Upper lobe of left lung (tissue), 6 donors: ENCODE measurements around the gene ZNF526. TPM values are rescaled to one million over a fixed set of nuclear protein-coding genes. Genes with fewer than 3 reads are reported as not detected.

Source experiments
- ATAC-seq, 2 donors: fragments of 200-7000 bp; cut with Tn5 transposase; one replicate each; pipeline ENCODE4 v1.9.1; 2022; ENCODE audit warnings: mild to moderate bottlenecking in 2 of 2, moderate library complexity in 2 of 2; ENCODE audit not compliant: low FRiP score in 2 of 2
- DNase-seq, 2 donors: peaks; one replicate each; pipeline ENCODE4 v3.0.0-alpha.2; 2019 to 2020
- H3K27ac ChIP-seq, 4 donors: fragments of 200-600 bp; sonication (generic); one replicate each; pipeline ENCODE4 v1.5.1; 2016 to 2019
- H3K27me3 ChIP-seq, 4 donors: fragments of 200-600 bp; sonication (generic); one replicate each; pipeline ENCODE4 v1.5.1; 2017 to 2019
- H3K36me3 ChIP-seq, 4 donors: fragments of 200-600 bp; sonication (generic); one replicate each; pipeline ENCODE4 v1.5.1; 2016 to 2019
- H3K4me1 ChIP-seq, 4 donors: fragments of 200-600 bp; sonication (generic); one replicate each; pipeline ENCODE4 v1.5.1; 2018 to 2019
- H3K4me3 ChIP-seq, 4 donors: fragments of 200-600 bp; sonication (generic); one replicate each; pipeline ENCODE4 v1.5.1; 2017 to 2019; ENCODE audit warnings: mild to moderate bottlenecking in 2 of 4, moderate library complexity in 1 of 4
- H3K9me3 ChIP-seq, 4 donors: fragments of 200-600 bp; sonication (generic); one replicate each; pipeline ENCODE4 v1.5.1; 2018 to 2019
- CTCF ChIP-seq, 6 experiments: fragments of 450-650 bp in 4 of 6; fragments of 200-600 bp in 2 of 6; sonication (generic) in 2 of 6; IDR thresholded peaks; one replicate each; pipeline ENCODE4 v1.5.1; 2016 to 2019; ENCODE audit warnings: antibody characterized with exemption in 6 of 6
- EP300 ChIP-seq, 4 donors: sonication (generic); formaldehyde crosslinking; IDR thresholded peaks; one replicate each; pipeline ENCODE4 v1.5.1; 2017; ENCODE audit warnings: antibody characterized with exemption in 4 of 4, control low read depth in 2 of 4
- POLR2A ChIP-seq, 4 donors: fragments of 450-650 bp; IDR thresholded peaks; one replicate each; pipeline ENCODE4 v1.5.1; 2016 to 2017; ENCODE audit warnings: antibody characterized with exemption in 4 of 4, mild to moderate bottlenecking in 2 of 4
- POLR2AphosphoS5 ChIP-seq, 2 donors: sonication (generic); formaldehyde crosslinking; IDR thresholded peaks; one replicate each; pipeline ENCODE4 v1.5.1; 2017; ENCODE audit warnings: antibody characterized with exemption in 2 of 2
- WGBS, 2 donors: methylation state at CpG; one replicate each; pipeline ENCODE4 v1.1.5; 2017 to 2018; 5-methylcytosine and 5-hydroxymethylcytosine counted together
- total RNA-seq, 6 donors: library from RNA; depleted of rRNA in 4 of 6; stranded (reverse); fragments of >200 nt in 4 of 6; gene quantifications; one replicate each; pipeline versions ENCODE4 v1.1.0 to v1.2.1, GENCODE V29; 2016 to 2021
- donor health status: DM: no; HTN: no; CAD: no; lungs with moderate emphysema.
- donor health status: DM: no; HTN: yes; CAD: no; lungs with severe emphysema.

Gene ZNF526
- total RNA-seq, 6 donors from 2014 or later: 7.9 to 13.8 (median 11.4) TPM

GRCh38 chr19:42232435-42232834, 12.3 kb downstream of the ZNF526 start:
- DNase-seq (no peak), ATAC-seq (no peak)
- no peak for TF ChIP-seq POLR2A (IDR thresholded peaks at IDR 0.05)
- no peak for TF ChIP-seq EP300 (IDR thresholded peaks at IDR 0.05)
- TF ChIP-seq POLR2AphosphoS5 (IDR thresholded peaks at IDR 0.05): no peak
- TF ChIP-seq CTCF (IDR thresholded peaks at IDR 0.05): no peak
- no peak overlapping the region for H3K27ac ChIP-seq
- peaks cover 38 to 97% (median 89%) of the 10 kb centered on the region in 4 donors for H3K36me3 ChIP-seq
- no peaks in the 10 kb centered on the region for H3K27me3 ChIP-seq
- no peak overlapping the region for H3K4me3 ChIP-seq
- no peaks in the 10 kb centered on the region for H3K4me1 ChIP-seq
- no peaks in the 10 kb centered on the region for H3K9me3 ChIP-seq
- WGBS, 2 donors: 93 to 96% methylated on average over 4 to 10 of the region's 10 CpGs

DNA sequence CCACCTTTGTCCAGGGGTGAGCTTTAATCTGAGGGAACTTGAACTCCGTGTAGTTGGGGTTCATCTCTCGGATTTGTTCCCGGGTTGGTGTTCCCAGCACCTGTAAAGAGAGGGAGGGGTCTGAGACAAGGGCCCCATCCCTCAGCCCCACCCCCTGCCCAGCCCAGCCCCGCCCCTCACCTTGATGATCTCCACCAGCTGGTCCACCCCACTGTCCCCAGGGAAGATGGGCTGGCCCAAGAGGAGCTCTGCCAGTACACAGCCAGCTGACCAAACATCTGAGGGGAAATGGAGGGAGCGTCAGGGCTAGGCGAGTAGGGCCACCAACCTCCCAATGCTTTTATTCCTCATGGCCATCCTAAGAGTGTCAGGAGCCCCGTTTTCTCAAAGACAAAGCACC, 13.0 kb downstream of the ZNF526 start:
- WGBS, 2 donors: 78 to 87% methylated on average over 7 of the region's 7 CpGs
- no peak for TF ChIP-seq POLR2A (IDR thresholded peaks at IDR 0.05)
- TF ChIP-seq EP300 (IDR thresholded peaks at IDR 0.05): no peak
- TF ChIP-seq POLR2AphosphoS5 (IDR thresholded peaks at IDR 0.05): no peak
- no peak for TF ChIP-seq CTCF (IDR thresholded peaks at IDR 0.05)
- ATAC-seq (no peak), DNase-seq (no peak)
- Histone ChIP-seq H3K27ac (no peak overlapping the region), H3K36me3 (peaks cover 38 to 99% (median 83%) of the 10 kb centered on the region in 4 donors), H3K9me3 (no peaks in the 10 kb centered on the region), H3K4me3 (no peak overlapping the region), H3K4me1 (no peaks in the 10 kb centered on the region), H3K27me3 (no peaks in the 10 kb centered on the region)

- WGBS, 2 donors: 95 to 96% methylated on average over 4 to 6 of the region's 6 CpGs
- Histone ChIP-seq H3K4me3 (no peak overlapping the region), H3K9me3 (no peaks in the 10 kb centered on the region), H3K36me3 (peaks cover 38 to 93% (median 78%) of the 10 kb centered on the region in 4 donors), H3K27me3 (no peaks in the 10 kb centered on the region), H3K4me1 (peaks cover 0 to under 1% (median 0%) of the 10 kb centered on the region in 4 donors), H3K27ac (no peak overlapping the region)
- DNase-seq: no peak
- TF ChIP-seq POLR2AphosphoS5 (IDR thresholded peaks at IDR 0.05) (no peak), EP300 (IDR thresholded peaks at IDR 0.05) (no peak), POLR2A (IDR thresholded peaks at IDR 0.05) (no peak), CTCF (IDR thresholded peaks at IDR 0.05) (no peak)
- ATAC-seq: no peak
Observed at GRCh38 chr19:42233678-42234292, 13.7 kb downstream of the ZNF526 start.

DNA sequence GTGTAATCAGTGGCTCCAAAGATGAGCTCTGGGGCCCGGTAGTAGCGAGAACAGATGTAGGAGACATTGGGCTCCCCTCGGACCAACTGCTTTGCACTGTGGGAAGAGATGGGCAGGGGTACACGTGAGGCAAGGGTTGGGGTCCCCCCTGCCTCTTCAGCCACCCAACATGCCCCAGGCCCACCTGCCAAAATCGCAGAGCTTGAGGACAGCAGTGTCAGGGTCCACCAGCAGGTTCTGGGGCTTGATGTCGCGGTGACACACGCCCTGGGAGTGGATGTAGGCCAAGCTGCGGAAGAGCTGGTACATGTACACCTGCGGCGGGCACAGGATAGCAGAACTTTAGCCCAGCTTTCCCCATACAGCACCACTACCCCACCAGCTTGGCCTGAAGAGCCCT, 14.3 kb downstream of the ZNF526 start:
- Histone ChIP-seq H3K9me3 (no peaks in the 10 kb centered on the region), H3K4me1 (peaks cover 0 to 7% (median 0%) of the 10 kb centered on the region in 4 donors), H3K36me3 (peaks cover 38 to 93% (median 74%) of the 10 kb centered on the region in 4 donors), H3K4me3 (no peak overlapping the region), H3K27me3 (no peaks in the 10 kb centered on the region), H3K27ac (no peak overlapping the region)
- ATAC-seq (no peak), DNase-seq (no peak)
- TF ChIP-seq EP300 (IDR thresholded peaks at IDR 0.05): no peak
- TF ChIP-seq POLR2A (IDR thresholded peaks at IDR 0.05): no peak
- TF ChIP-seq POLR2AphosphoS5 (IDR thresholded peaks at IDR 0.05): no peak
- no peak for TF ChIP-seq CTCF (IDR thresholded peaks at IDR 0.05)
- 93 to 96% methylated on average over 11 of the region's 11 CpGs for WGBS, 2 donors

DNA sequence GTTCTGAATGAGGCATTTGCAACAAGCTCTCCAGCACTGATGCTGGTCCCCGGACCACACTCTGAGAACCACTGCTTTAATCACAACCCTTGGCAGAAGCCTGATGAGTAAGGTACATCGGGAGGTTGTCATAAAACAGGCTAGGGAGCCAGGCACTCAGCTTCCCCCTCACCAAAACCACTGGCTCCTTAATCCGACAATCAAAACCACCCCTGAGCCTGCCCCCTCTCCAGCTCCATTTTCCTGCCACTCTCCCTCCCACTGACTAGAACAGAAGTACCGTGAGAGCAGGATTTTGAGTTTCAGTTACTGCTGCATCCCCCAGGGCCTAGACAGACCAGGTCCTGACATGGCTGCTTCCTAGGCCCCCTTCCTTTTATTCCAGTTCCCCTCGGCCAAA, 15.1 kb downstream of the ZNF526 start:
- TF ChIP-seq POLR2AphosphoS5 (IDR thresholded peaks at IDR 0.05) (no peak), POLR2A (IDR thresholded peaks at IDR 0.05) (no peak), CTCF (IDR thresholded peaks at IDR 0.05) (no peak), EP300 (IDR thresholded peaks at IDR 0.05) (no peak)
- Histone ChIP-seq H3K27me3 (no peaks in the 10 kb centered on the region), H3K9me3 (no peaks in the 10 kb centered on the region), H3K4me1 (peaks cover 0 to 15% (median under 1%) of the 10 kb centered on the region in 4 donors), H3K36me3 (peaks cover 38 to 92% (median 69%) of the 10 kb centered on the region in 4 donors), H3K4me3 (no peak overlapping the region), H3K27ac (no peak overlapping the region)
- 75 to 78% methylated on average over 5 of the region's 5 CpGs for WGBS, 2 donors
- no peak for DNase-seq
- no peak for ATAC-seq
